ENCODE results near the gene CAMK2N1.
"Not testable (repeated sequence)": the region's sequence is repeated elsewhere in the genome, so short reads cannot be mapped to it uniquely, and the experiment has no call there.

The CAMK2N1 gene

DNA sequence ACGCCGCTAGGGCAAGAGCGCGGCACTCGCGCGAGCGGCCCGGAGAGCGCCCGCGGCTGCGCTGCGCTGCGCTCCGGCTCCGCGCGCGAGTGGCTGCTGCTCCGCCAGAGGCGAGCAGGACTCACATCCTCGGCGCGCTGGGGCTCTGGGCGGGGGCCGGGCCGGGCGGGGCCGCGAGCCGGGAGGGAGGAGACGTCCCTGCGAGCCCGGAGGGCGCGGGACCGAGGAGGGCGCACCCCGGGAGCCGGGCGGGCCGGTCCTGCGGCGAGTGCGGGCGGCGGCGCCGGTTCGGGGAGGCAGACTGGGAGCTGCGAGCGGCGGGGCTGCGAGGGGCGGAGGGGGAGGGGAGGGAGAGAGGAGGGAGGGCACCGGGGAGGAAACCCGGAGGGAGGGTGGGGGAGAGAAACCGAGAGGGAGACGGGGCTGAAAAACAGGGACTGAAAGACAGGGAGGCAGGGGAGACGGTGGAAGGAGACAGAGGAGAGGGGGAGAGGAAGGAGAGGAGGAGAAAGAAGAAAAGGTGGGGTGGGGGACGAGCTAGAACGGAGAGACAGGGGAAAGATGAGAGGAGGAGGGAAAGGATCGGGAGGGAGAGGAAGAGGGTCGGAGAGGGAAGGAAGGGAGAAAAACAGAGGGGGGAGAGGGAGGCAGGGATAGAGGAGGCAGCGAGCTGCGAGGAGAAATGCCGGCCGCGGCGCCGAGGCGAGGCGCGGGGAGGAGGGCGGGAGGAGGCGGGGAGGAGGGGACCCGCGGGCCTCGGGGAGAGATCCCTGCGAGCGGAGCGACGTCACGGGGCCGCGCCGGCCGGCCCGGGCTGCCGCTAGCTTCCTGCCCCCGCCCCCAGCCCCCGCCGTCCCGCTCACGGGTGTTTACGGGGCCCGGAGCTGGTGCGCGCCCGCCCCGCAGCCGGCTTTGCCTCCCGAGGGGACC, at the start of gene CAMK2N1:
Gene CAMK2N1, minus strand, starts transcription at position 684 of the 930 bp plus-strand sequence. CDS start 831 bp downstream, outside the sequence.
- DNase-seq: peak; percentile 60 to 64

DNA sequence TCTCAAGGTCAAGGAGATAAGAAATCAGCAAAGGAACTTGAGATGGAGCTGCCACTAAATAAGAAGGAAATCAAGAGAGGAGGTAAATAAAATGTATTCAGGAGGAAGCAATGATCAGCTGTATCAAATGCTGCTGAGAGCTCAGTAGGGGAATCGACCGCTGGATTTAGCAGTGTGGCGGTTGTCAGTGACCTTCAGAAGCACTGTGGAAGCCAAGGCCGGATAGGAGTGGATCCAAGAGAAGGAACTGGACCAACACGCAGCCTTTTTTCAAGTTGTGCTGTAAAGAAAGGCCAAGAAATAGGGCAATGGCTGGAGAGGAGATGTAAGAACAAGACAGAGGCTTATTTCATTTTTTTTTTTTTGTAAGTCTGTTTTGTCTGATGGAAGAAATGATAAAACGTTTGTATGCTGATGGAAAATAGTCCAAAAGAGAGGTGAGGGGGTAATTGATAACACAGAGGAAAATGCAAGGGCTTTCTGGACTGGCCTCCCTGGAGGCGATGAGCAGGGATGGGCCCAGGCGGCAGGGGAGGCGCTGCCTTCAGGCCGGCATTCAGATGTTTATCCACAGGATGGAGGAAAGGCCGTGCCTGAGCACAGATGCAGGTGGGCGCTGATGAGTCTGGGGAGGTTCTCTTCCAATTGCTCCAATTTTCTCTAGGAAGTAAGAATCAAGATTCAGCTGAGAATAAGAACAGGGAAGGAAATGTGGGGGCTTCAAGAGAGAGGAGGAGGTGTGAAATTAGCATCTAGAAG, 48.8 kb upstream of the CAMK2N1 start:
- DNase-seq: no peak

DNA sequence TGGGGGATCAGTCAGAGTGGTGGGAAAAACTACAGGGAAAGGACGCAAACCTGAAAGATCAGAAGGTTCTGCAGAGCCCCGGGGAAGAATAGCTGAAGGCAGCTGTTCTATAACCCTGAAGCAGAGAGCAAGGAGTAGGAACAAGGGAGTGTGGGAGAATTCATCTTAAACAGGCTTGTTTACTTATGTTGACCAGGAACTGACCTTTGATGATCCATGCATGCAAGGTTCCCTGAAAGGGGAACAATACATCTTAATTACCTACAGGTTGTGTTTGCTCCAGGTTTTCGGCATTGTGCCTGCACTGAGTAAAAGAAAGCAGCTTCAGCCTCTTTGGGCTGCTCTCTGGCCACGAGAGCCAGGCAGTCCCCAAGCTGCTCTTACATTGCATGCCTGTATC, 47.6 kb upstream of the CAMK2N1 start:
- no peak for DNase-seq

DNA sequence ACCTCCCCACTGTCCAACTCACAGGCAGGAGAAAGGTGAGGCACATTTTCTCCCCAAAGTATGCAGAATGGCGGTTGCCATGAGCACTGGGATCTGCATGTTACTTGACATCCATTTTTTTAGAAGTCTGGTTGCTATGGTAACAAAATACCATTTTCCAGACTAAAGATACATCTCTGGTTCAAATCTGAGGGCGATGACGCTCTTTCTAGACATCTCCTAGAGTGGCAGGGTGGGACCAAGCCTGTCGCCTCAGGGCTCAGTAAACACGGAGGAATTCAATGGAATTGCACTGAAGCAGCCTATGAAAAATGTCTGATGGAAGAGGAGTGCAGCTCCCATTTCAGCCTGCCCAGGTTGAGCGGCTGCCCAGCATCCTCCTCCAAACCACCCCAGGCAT, 44.9 kb upstream of the CAMK2N1 start:
- no peak for DNase-seq

DNA sequence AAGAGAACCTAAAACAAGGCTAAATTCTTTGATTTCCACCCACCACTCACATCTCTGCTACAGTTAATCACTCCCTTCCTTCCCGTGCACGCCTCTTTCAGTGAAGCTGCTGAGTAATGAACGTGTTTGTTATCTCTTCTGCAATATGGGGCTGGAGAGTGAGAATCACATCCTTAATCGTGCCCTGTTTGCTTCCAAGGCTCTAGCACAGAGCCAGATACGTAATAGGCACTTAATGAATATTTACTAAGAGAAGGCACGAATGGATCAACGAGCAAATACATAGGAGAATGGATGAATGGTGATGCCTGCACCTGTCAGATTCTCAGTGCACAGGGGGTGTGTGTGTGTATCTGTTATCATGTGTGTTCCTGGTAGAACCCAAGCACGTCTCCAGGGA, 44.3 kb upstream of the CAMK2N1 start:
- no peak for DNase-seq

DNA sequence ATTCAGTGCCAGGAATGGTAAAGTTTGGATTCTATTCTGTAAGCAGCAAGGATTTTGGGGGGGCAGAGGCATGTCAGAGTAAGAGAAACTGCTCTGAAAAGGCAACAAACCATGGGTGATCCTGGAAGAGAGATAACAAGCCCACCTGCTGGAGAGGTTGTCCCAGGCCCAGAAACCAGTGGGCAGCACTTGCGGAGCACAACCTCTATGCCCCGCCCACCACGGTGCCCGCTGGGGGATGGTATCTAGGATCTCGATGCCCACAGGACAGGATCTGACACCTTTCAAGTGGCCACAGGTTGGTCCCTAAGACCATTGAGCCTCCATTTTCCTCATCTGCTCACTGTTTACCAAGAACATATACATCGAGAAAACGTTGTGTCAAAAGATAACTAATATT, 42.2 kb upstream of the CAMK2N1 start:
- no peak for DNase-seq

DNA sequence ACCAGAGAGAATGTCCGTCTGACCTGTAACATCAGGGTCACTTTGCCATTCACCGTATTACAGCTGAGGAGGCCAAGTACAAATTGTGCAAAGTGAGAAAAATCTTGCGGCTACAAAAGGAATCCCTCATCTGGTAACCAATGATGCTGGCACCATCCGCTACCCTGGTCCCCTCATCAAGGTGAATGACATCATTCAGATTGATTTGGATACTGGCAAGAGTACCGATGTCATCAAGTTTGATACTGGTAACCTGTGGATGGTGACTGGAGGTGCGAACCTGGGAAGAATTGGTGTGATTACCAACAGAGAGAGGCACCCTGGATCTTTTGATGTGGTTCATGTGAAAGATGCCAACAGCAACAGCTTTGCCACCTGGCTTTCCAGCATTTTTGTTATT, 40.3 kb upstream of the CAMK2N1 start:
- no peak for DNase-seq

DNA sequence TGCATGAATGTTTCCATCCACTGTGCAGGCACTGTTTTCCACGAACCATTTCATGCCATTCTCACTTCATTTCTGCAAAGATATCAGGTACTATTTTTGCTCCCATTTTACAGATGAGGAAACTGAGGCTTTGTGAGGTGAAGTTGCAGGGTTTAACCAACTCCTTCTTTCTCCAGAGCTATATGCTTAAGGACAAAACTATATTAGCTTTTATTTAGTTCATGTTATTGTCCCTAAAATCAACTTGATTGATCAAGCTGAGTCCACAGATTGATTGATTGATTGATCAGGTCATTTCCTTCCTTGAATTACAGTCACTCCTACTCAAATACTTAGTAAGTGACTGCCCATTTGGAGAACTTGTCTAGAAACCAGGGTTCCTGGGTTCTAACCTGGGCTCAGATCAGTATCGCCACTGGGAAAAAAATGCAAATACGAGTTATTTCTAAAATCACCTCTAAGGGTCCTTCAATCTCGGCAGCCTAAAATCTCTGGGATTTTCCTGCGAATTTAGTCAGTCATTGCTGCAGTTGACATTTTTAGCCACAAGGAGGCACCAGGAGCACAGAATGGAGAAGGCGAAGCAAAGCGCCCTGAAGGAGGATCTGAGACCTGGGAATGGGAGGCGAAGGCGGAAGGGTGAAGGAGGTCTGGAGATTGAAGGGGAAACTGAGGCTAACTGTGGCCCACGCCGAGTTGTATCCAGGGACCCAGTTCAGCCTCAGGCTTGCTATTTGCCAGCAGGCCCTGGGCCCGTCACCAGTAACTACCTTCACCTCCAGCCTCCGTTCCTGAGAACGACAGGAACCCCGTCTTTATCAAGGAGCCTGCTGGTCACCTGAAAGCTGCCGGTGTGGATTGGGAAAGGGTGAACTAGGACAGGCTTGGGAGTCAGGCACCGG, 36.2 kb upstream of the CAMK2N1 start:
- DNase-seq: peak; percentile 42 to 52

DNA sequence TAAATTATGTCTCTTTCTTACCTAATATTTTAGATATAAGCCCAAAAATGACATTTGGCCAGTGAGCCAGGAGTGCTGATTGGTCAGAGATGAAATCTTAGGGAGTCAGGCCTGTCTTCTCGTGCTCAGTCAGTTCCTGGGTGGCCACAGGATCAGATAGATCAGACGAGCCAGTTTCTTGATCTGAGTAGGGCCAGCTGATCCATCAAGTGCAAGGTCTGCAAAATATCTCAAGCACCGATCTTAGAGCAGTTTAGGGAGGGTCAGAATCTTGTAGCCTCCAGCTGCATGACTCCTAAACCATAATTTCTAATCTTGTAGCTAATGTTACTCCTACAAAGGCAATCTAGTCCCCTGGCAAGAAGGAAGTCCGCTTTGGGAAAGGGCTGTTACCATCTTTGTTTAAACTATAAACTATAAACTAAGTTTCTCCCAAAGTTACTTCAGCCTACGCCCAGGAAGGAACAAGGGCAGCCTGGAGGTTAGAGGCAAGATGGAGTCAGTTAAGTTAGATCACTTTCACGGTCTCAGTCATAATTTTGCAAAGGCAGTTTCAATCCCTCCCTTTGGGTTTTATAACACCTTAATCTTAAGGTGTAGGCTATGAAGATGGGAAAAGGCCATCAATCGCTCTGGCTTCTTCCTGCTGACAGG, 33.7 kb upstream of the CAMK2N1 start:
- DNase-seq: not testable (repeated sequence)

DNA sequence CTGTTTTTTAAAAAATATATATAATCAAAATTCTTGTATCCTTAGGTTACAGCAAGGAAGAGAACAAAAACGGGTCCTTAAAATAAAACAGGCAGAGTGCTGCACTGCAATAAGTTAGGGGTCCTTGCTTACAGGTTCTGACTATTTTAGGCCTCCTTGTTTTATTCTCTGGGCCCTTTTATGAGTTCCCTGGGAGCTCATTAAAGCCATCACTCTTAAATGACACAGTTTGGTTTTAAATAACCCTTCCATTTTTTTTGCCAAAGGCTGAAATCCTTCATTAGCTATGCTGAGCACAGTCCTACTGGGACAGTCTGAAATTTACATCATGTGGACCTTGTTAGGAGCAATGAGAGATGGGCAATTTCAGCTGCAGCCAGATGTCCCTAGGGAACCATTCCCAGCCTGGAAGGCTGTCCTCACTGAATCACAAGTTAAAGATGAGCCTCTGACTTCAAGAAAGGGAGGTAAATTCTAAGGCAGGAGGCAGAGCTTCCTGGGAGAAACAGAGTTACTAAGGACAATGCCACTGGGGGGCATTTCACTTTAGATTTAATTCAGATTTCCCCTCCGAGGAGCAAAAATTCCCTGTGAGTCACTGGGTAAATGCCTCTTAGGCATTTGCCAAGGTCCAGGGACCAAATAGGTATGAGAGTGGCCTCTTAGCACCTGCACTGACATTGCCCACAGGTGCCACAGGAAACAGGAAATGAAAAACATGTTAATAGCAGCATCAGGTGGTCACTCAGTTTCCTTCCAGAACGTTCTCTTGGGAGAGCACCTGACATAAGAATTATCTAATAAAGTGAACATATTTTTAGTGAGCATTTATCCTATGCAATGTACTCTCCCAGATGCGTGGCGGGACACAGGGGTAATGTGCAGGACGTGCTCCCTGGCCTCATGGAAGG, 25.8 kb upstream of the CAMK2N1 start:
- DNase-seq: no peak

DNA sequence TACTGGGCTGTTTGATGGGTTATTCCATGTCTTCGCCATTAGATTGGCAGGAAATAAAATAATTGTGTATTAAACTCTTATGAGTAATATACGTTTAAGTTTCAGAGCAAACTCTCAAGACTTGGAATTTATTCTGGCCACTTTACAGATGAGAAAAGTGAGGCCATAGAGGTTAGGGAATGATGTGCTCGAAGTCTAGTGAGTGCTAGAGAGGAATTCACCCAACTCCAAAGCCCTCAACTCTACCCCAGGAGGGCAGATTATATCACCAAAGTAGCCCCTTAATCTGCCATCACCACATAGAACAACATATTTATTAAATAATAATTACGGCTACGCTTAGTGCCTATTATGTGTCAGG, 22.4 kb upstream of the CAMK2N1 start:
- DNase-seq: no peak

DNA sequence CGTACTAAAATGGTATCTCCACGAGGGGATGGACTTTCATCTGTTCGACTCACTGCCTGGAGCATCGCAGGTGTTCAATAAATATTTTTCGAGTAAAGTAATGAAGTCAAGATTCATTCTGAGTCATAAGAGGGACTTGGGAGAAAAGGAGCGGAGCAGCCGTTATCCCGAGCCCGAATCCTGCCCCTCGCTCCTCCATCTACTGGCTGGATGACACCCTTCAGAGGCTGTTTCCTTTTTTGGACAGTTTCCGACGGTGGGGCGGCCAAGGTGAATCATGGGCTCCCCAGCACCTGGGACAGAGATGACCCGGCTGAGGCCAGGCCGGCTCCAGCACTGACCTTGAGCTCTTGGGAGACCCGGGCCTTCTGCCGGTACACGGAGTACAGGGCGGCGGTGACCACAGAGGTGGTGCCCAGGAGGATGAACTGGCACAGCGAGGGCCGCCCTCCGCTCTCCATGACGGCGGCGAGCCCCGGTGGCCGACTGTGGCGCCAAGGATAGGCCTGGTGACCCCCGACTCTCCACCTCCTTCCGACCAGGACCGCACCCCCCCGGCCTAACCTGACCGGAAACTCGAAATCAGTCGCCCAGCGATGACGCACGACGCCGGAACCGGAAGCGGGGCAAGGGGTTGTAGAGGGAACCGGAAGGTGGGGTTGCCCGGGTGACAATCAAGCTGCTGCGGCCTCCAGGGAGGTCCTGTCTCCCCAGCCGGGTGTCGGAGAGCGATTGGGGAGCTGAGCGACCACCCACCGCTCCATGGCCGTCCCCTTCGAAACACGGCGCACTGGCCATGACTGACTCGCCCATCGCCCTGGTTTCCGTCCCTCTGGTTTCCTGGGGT, 21.8 kb upstream of the CAMK2N1 start, which contains the start of gene MUL1:
Gene MUL1, minus strand, starts transcription at position 588 of the 847 bp plus-strand sequence. Its CDS starts 127 bp downstream, at position 461.
- peak; percentile 90 to 94 for DNase-seq

DNA sequence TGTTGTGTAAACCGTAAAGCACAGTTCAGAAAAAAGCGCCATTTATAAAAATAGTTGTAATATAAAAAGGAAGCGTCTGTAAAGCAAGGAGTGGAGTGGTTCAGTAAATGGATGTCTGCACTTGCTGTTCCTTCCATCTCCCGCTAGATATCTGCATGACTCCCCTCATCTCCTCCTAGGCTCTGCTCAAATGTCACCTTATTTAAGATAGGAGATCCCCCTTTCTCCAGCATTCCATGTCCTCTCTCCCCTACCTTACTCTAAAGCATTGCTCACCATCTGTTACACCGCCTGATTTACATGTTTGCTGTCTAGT, 21.2 kb upstream of the CAMK2N1 start:
- DNase-seq: no peak

DNA sequence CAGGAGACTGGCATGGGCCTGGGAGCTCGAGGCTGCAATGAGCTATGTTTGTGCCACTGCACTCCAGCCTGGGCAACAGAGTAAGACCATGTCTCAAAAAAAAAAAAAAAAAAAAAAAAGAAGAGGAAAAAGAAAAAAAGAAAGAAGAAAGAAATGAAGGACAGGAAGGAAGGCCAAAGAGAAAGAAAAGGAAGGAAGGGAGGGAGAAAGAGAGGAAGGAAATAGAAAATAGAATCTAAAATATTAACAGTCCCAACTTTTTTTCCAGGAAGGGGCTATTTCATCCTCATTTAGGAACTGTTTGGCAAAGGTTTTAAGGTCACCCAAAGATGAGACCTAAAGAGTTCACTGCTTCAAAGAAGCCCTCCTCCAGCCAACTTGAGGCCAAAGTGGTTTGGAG, 19.5 kb upstream of the CAMK2N1 start:
- DNase-seq: no peak

DNA sequence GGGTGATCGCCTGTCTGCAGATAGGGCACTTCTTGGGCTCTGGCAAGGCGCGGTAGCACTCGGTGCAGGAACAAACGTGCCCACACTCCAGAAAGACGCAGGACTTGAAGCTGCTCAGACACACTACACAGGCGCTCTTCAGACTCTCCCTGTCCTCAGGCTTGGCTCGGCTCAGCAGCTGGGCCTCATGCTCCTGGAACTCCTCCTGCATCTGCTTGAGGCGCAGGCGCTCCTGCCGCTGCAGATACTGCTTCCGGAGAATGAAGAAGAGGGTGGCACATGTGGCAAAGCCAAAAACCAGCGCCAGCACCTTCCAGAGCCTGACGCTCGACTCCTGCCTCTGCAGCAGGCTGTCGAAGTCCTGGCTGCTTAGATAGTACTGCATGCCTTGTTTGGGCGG, 14.7 kb upstream of the CAMK2N1 start:
- DNase-seq: no peak

DNA sequence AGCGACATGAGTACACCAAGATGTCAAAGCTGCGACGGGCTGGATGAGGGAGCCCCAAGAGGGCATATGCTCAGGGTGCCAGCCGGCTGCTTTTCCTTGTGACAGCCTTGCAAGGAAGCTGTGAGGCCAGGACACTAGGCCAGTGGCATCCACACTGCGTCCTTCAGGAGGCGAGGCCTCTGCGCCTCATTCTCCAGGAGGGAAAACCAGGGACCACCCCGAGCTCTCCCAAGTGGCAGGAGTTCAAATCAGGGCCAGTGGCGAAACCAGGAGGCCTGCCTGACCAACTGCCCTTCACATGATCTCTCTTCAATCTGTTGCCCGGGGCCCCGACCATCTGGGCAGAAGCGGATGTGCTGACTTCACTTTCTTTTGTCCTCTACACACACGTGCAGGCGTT, 13.7 kb upstream of the CAMK2N1 start:
- DNase-seq: no peak

DNA sequence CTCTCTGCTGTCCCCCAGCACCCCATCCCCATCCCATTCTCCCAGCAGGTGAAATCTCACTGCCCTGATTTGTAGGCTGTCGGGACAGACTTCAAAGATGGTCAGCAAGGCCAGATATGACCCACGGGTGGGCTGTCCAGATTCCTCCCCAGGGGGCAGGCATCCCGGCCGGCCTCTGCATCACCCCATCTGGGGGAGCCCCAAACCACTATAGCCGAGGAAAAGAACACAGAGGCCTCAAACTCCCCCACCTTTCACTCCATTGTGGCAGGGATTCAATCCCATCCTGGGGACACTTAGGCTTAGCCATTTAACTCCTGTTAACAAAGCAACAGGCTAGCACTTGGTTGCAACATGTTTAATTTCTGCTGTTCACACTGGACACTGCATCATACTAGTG, 13.1 kb upstream of the CAMK2N1 start:
- no peak for DNase-seq

DNA sequence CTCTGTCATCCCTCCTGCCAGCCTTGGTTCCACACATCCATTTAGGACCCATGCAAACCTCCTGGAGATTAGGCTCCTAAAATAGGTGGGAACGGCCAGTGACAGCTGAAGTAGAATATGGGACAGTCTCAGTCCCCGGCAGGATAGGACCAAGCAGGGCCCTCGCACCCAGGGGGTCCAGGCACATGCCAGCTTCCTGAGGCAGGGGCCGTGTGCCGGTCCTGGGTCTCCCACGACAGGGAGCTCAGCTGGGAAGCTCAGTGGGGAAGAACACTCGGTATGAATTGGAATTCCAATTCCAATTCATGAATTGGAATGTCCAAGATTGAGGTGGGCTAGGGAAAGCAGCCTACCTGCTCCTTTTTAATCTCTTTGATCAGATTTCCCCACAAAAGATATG, 12.1 kb upstream of the CAMK2N1 start:
- DNase-seq: no peak

DNA sequence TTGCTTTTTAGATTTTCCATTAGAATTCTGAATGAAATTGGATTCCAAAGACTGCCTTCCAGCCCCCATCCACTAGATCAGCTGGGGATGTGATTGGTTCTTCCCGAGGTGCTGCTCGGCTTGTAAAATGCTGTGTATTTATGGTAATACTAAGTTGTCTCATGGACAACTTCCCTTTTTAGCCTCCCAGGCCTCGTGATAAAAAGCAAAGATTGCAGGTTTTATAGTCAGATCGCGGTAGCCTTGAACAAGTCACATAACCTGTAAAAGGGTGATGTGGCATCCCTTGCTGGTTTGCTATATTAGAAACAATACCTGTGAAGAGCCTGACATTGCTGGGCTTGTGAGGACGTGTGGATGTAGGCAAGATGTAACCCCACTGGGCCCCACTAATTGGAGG, 11.5 kb upstream of the CAMK2N1 start:
- DNase-seq: no peak

DNA sequence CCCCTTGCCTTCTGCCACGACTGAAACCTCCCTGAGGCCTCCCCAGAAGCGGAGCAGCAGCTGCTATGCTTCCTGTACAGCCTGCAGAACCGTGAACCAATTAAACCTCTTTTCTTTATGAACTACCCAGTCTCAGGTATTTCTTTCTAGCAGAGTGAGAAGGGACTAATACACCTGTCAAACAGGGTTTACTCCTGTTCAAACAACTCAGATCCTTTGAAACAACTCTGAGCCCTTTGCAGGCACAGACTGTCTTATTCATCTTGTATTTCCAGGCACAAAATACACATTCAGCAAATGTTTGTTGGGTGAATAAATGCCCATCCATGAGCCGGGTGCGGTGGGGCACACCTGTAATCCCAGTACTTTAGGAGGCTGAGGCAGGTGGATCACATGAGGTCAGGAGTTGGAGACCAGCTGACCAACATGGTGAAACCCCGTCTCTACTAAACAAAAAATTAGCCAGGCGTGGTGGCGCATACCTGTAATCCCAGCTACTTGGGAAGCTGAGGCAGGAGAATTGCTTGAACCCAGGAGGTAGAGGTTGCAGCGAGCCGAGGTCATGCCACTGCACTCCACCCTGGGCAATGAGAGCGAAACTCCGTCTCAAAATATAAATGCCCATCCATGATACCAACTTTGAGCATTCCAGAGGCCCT, 10.8 kb upstream of the CAMK2N1 start:
- DNase-seq: not testable (repeated sequence)
